Islet precursor cell (in vitro differentiated cells): ENCODE results near the gene CRYAA.
"Not testable (repeated sequence)": the region's sequence is repeated elsewhere in the genome, so short reads cannot be mapped to it uniquely, and the experiment has no call there.

ENCODE experiments used
- DNase-seq: peaks from one replicate; pipeline ENCODE4 v3.0.0-alpha.2; 2018

Gene CRYAA

DNA sequence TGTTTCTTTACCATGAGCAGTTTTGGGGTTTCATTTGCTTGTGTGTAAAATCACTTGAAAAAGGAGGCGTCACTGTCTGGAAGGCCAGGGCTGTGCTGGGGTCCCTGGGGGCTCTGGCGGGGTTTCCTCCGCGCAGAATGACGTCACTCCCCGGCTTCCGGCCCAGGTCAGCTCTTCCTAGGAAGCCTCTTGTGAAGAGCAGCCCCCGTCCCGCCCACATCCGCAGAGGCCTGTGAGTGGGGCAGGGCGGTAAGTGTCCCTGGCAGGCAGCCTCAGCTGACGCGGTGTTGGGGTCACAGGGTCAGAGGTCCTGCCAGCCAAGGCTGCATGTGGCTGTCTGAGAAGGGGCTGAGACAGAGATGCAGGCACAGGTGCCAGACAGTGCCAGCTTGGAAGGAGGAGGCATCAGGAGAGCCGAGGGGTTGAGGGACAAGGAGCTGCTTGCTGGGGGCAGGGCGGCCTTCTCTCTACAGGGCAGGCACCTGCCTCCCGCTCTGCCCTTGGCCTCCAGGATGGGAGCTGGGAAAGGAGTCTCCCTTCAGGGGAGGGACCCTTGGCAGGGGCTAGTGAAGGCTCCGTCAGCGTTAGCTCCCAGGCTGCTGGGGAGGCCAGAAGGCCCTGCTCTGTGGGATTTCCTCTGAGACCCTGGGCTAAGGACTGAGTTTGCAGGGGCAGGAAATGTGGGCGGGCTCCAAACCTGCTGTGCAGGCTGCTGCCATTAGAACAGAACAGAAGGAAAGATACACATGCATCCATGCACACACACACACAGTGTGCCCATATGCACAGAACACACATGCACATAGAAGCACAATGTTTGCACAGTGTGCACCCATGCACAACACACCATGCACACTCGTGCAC lies 8.5 kb downstream of the CRYAA start:
- not testable (repeated sequence) for DNase-seq

- not testable (repeated sequence) for DNase-seq
Measured at GRCh38 chr21:43178175-43178826, 9.5 kb downstream of the CRYAA start.

DNA sequence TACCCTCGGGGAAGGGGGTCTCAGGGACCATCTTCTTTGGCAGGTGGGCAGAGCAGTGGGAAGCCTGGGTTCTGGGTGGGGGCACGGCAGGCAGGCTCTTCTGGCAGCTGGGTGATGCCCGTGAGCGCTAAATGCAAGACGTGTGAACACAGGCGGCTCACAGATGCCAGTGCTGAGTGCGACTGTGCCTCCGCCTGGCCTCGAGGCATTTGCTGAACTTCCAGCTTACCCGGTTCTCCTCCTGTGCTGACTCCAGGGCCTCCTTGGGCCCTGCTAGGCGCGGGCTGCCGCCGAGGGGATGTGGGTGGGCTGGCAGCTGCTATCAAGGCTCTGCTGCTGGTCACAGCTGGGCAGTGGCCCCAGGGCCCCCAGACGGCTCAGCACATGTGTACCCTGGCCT lies 12.2 kb downstream of the CRYAA start:
- not testable (repeated sequence) for DNase-seq

GRCh38 chr21:43187268-43187667 lies 18.5 kb downstream of the CRYAA start:
- not testable (repeated sequence) for DNase-seq

DNA sequence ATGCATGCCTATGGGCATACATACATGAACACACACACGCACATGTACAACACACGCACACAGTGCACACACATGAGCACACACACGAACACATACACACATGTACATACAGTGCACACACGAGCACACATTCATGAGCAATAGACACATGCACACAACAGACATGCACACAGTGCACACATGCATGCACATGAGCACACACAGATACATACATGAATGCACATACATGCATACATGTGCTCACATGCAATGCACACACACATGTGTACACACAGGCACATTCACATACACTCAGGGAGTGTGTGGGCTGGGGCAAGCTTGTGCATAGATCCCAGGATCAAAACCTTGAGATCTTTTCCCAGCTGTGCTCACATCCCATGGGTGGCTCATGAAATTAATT lies 18.9 kb downstream of the CRYAA start:
- DNase-seq: peak; percentile 19

DNA sequence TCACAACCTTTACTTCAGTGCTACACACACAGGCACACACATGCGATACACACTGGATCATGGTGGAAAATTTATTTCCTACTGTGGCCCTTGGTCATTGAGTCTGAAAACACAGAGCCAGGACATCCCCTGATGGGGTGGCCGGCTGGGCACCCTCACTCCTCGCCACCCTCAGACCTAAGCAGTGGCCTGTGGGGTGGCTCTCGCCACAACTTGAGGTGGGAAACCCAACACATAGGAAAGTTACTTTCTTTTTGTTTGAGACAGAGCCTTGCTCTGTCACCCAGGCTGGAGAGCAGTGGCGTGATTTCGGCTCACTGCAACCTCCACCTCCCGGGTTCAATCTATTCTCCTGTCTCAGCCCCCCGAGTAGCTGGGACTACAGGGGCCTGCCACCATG lies 19.4 kb downstream of the CRYAA start:
- peak; percentile 35 for DNase-seq

DNA sequence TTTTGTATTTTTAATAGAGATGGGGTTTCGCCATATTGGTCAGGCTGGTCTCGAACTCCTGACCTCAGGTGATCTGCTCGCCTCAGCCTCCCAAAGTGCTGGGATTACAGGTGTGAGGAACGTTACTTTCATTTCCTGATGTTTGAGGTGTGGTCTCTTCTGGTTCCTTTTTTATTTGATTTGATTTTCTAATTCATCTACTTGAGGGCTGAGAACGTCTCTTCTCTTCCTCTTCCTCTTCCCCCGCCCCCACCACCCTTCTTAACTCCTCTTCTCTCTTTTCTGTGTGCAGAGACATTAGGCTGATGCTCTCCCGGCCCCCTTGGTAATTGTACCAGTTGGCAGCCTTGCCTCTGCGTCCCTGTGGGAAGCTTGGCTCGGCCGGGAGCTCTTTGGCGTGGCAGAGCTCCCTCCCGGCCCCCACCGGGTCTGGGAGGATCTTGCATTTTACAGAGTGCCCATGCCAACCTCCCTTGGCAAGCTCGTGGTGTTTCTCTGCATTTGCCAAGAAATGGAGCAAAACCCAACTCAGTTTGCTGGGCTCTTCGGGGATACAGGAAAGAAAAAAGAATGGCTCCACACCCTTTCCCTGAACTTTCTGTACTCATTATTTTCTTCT lies 19.9 kb downstream of the CRYAA start:
- peak; percentile 32 for DNase-seq

DNA sequence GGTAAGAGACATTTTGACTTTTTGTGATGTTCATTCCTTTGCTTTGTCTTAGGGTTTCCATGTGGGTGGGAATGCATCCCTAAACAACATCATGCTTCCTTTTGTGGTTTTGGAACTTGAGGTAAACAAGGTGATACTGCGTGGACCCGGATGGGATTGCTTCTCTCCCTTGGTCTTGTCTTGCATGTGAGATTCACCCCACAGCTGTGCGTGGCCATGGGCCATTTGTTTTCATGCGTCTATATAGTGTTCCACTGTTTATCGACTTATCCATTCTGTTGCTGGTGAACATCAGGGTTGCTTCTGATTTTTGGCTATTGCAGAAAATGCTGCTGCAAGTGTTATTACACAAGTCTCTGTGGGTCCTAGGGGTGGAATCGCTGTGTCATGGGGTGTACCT lies 21.1 kb downstream of the CRYAA start:
- DNase-seq: peak; percentile 19

DNA sequence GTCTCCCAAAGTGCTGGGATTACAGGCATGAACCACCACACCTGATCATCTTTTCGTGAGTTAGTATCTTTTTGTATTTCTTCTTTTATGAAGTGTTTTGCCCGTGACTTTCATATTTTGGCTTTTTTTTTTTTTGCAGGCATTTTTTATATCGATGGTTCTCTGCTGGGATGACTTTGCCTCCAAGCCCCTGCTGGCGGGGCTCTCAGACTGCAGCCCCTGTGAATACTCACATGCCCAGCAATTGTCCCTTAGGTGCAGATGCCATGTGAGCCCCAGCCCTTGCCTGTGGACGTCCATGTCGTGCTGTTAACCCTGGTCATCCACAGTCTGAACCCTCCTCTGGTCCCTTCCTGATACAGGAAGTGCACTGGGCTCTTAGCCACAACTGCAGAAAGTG lies 21.7 kb downstream of the CRYAA start:
- peak; percentile 38 for DNase-seq

DNA sequence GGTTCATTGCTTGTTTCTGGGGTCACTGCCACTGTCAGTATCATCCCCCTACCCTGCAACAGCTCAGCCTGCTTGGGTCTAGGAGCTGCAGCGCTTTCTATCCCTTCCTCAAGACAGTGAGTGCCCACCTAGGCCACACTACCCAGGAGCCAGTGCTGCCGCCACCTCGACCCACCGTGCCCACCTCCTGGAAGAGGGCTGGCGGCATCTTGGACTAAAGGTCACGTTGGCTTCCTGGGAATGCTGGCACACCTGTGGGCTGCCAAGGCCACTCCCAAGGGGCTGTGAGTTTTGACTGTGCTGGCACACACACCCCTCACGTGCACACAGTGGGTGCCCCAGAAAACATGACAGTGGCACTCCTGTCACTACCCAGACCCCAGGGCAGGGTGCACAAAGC lies 22.1 kb downstream of the CRYAA start:
- peak; percentile 31 for DNase-seq

DNA sequence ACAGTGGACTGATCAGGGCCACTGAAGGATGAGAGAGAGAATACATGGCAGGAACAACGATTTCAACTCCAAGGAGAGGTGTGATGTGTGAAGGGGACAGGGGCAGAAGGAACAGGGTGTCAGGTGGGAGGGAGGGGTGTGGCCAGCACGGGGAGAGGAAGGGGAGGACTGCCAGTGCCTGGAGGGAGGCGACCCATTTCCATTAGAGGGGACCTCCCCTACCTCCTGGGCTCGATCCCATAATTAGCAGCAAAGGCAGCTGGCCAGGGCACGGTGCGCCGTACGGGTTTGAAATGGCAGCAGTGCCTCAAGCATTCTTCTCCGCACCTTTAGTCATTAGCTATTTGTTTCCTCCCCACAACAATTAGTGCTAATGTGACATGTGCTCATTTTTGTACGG lies 22.7 kb downstream of the CRYAA start:
- peak; percentile 32 for DNase-seq

- peak; percentile 1 for DNase-seq
Measured at GRCh38 chr21:43191971-43192370, 23.2 kb downstream of the CRYAA start.

DNA sequence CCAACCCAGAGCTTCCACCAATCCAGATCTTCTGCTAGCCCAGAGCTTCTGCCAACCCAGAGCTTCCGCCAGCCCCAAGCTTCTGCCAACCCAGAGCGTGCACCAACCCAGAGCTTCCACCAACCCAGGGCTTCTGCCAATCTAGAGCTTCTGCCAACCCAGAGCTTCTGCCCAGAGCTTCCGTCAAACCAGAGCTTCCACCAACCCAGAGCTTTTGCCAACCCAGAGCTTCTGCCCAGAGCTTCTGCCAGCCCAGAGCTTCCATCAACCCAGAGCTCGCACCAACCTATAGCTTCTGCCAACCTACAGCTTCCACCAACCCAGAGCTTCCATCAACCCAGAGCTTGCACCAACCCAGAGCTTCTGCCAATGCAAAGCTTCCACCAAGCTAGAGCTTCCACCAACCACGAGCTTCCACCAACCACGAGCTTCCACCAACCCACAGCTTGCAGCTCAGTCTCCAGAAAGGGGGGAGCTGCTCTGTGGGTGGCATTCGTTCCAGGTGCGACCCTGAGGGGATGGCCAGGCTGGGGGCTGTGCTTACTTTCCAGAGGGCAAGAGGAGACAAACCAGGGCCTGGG lies 23.8 kb downstream of the CRYAA start:
- peak; percentile 21 for DNase-seq

DNA sequence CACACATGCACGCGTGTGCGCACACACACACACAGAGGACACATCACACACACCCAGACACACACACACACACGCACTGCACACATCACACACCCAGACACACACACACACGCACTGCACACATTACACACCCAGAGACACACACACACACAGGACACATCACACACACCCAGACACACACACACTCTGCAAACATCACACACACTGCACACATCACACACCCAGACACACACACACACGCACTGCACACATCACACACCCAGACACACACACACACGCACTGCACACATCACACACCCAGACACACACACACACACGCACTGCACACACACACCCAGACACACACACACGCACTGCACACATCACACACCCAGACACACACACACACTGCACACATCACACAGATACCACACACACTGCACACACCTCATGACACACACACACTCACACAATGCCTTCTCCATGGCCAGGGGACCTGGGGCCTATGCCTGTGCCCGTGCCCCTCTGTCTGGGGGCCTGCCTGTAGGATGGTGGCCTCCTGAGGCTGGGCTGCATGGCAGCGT lies 24.4 kb downstream of the CRYAA start:
- DNase-seq: no peak

GRCh38 chr21:43193651-43194302 lies 25.0 kb downstream of the CRYAA start:
- DNase-seq: peak; percentile 60

DNA sequence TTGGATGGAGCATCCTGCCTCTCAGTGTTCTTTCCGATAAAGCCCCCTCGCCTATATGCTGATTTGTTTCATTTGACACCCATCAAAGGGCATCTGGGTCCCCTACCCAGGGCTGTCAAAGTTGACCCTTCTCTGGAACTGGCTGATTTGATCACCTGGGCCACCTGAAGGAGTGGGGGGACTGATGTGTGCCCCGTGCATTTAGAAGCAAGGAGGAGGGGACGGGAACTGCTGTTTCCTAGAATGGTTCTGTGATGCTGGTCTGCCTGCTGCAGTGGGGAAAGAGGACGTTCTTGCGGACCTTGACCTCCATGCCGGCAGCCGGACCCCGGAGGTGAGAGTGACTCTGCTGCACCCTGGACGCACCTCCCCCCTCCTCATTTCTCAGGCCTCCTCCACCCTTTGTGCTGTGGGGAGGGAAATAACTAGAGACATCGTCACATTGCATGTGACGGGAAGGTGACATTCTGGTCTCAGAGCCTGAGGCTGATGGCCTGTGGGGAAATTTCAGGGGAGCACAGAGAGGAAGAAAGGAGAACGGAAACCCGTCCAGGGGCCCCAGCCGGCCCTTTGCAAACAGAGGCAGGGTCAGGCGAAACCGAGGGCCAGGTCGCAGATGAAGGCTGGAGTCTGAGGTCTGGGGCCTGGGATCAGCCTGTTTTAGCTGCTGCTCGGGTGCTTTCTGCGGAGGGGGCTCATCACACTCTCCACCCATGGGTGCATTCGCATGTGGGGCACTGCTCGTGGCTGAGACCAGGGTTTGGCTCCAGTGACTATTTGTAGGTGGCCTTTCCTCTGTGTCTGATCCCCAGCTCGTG lies 25.7 kb downstream of the CRYAA start:
- peak; percentile 43 for DNase-seq

GRCh38 chr21:43195121-43196021 lies 26.6 kb downstream of the CRYAA start:
- DNase-seq: peak; percentile 52

- peak; percentile 42 for DNase-seq
Measured at GRCh38 chr21:43196826-43197225, 28.0 kb downstream of the CRYAA start.

GRCh38 chr21:43198376-43198775 lies 29.6 kb downstream of the CRYAA start:
- DNase-seq: no peak

DNA sequence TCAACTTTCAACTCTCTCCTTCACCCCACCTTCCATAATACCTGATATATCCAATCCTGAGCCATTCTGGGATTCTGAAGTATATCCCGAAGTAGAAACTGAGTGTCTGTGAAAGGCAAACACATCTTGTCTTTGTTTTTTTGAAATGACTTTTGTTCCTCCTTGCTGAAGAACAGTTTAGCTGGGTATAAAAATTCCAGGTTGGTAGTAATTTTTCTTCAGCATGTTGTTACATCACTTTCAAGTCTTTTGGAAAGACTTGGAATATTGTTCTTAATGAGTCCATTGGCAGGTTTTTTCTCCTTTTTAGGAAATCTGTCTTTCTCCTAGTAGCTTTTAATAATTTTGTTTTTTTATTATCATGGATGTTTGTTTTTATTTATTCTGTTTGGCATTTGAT lies 32.7 kb downstream of the CRYAA start:
- DNase-seq: no peak

- DNase-seq: no peak
Measured at GRCh38 chr21:43203591-43203990, 34.8 kb downstream of the CRYAA start.
